Suprapubic skin (tissue), 4 donors: ENCODE data around the gene ZNF648. TPM values are rescaled to one million over a fixed set of nuclear protein-coding genes. Genes with fewer than 3 reads are reported as not detected.

ENCODE experiments used
- DNase-seq, 2 donors: peaks; one replicate each; pipeline ENCODE4 v3.0.0-alpha.2; 2019; ENCODE audit warnings: low spot score in 2 of 2
- H3K27ac ChIP-seq: fragments of 200-600 bp; sonication (generic); one replicate; pipeline ENCODE4 v1.5.1; 2019
- H3K27me3 ChIP-seq: fragments of 200-600 bp; sonication (generic); one replicate; pipeline ENCODE4 v1.5.1; 2019
- H3K36me3 ChIP-seq: fragments of 200-600 bp; sonication (generic); one replicate; pipeline ENCODE4 v1.5.1; 2019
- H3K4me1 ChIP-seq: fragments of 200-600 bp; sonication (generic); one replicate; pipeline ENCODE4 v1.5.1; 2019
- H3K4me3 ChIP-seq: fragments of 200-600 bp; sonication (generic); one replicate; pipeline ENCODE4 v1.5.1; 2019; ENCODE audit warnings: mild to moderate bottlenecking
- H3K9me3 ChIP-seq: fragments of 200-600 bp; sonication (generic); one replicate; pipeline ENCODE4 v1.5.1; 2019
- CTCF ChIP-seq, 2 donors: fragments of 200-600 bp in 1 of 2; fragments of 450-650 bp in 1 of 2; sonication (generic) in 1 of 2; IDR thresholded peaks; one replicate each; pipeline ENCODE4 v1.5.1; 2016 to 2019; ENCODE audit warnings: antibody characterized with exemption in 2 of 2, mild to moderate bottlenecking in 1 of 2, moderate library complexity in 1 of 2
- EP300 ChIP-seq: sonication (generic); formaldehyde crosslinking; IDR thresholded peaks from one replicate; pipeline ENCODE4 v1.6.1; 2017; ENCODE audit warnings: antibody characterized with exemption
- POLR2A ChIP-seq, 2 donors: fragments of 450-650 bp; IDR thresholded peaks; one replicate each; pipeline ENCODE4 v1.6.1; 2017; ENCODE audit warnings: antibody characterized with exemption in 2 of 2, mild to moderate bottlenecking in 2 of 2, moderate library complexity in 2 of 2
- POLR2AphosphoS5 ChIP-seq, 3 donors: sonication (generic); formaldehyde crosslinking; IDR thresholded peaks; one replicate each; pipeline ENCODE4 v1.6.1; 2017; ENCODE audit warnings: antibody characterized with exemption in 3 of 3
- WGBS: methylation state at CpG from one replicate; pipeline ENCODE4 v1.1.5; 2018; 5-methylcytosine and 5-hydroxymethylcytosine counted together
- total RNA-seq, 4 donors: library from RNA; depleted of rRNA; stranded (reverse); fragments of >200 nt; gene quantifications; one replicate each; pipeline ENCODE4 v1.1.0, GENCODE V29; 2016

ZNF648 gene
- total RNA-seq, 4 donors from 2014 or later, result 0.13 to 0.89 (median 0.23) TPM; not detected in 1

GRCh38 chr1:182092336-182092735 lies 30.8 kb upstream of the ZNF648 start:
- Histone ChIP-seq H3K27me3 (no peaks in the 10 kb centered on the region), H3K4me1 (peaks cover 34% of the 10 kb centered on the region), H3K27ac (no peak overlapping the region)

GRCh38 chr1:182091083-182091482 lies 29.6 kb upstream of the ZNF648 start:
- H3K27me3 ChIP-seq, result no peaks in the 10 kb centered on the region
- no peak overlapping the region for H3K27ac ChIP-seq
- TF ChIP-seq POLR2A (IDR thresholded peaks at IDR 0.05), result no peak
- TF ChIP-seq POLR2AphosphoS5 (IDR thresholded peaks at IDR 0.05), result no peak
- no peak for TF ChIP-seq EP300
- TF ChIP-seq CTCF (IDR thresholded peaks at IDR 0.05), result no peak
- DNase-seq, result no peak
- no peaks in the 10 kb centered on the region for H3K9me3 ChIP-seq
- no peaks in the 10 kb centered on the region for H3K36me3 ChIP-seq
- H3K4me1 ChIP-seq, result peaks cover 39% of the 10 kb centered on the region
- 50% methylated on average over 1 of the region's 2 CpGs for WGBS
- H3K4me3 ChIP-seq, result no peak overlapping the region

More at GRCh38 chr1:182092336-182092735, 30.8 kb upstream of the ZNF648 start:
- no peak for DNase-seq
- WGBS, result 94% methylated on average over 5 of the region's 5 CpGs
- no peaks in the 10 kb centered on the region for H3K9me3 ChIP-seq
- no peak overlapping the region for H3K4me3 ChIP-seq
- no peaks in the 10 kb centered on the region for H3K36me3 ChIP-seq
- TF ChIP-seq POLR2A (IDR thresholded peaks at IDR 0.05), result no peak
- TF ChIP-seq POLR2AphosphoS5 (IDR thresholded peaks at IDR 0.05), result no peak
- no peak for TF ChIP-seq EP300

GRCh38 chr1:182087719-182088350 lies 26.3 kb upstream of the ZNF648 start:
- H3K27ac ChIP-seq, result peak overlapping the region; percentile 79
- no peak overlapping the region for H3K4me3 ChIP-seq
- no peaks in the 10 kb centered on the region for H3K36me3 ChIP-seq
- H3K9me3 ChIP-seq, result no peaks in the 10 kb centered on the region
- WGBS, result 64% methylated on average over 5 of the region's 6 CpGs
- no peaks in the 10 kb centered on the region for H3K27me3 ChIP-seq
- peaks cover 46% of the 10 kb centered on the region for H3K4me1 ChIP-seq
- DNase-seq, result peak in 1 of 2 donors; percentile 78
- TF ChIP-seq POLR2AphosphoS5 (IDR thresholded peaks at IDR 0.05) (peak in 1 of 3 donors; percentile 49), CTCF (IDR thresholded peaks at IDR 0.05) (no peak)

- DNase-seq, result no peak
- H3K27ac ChIP-seq, result peak overlapping the region; percentile 79
- H3K4me3 ChIP-seq, result no peak overlapping the region
- no peaks in the 10 kb centered on the region for H3K9me3 ChIP-seq
- H3K27me3 ChIP-seq, result no peaks in the 10 kb centered on the region
- WGBS, result 55% methylated on average over 2 of the region's 2 CpGs
- H3K36me3 ChIP-seq, result no peaks in the 10 kb centered on the region
- H3K4me1 ChIP-seq, result peaks cover 46% of the 10 kb centered on the region
- TF ChIP-seq CTCF (IDR thresholded peaks at IDR 0.05), result no peak
- TF ChIP-seq POLR2A (IDR thresholded peaks at IDR 0.05), result no peak
- TF ChIP-seq POLR2AphosphoS5 (IDR thresholded peaks at IDR 0.05), result no peak
- TF ChIP-seq EP300, result no peak
These were observed 25.8 kb upstream of the ZNF648 start for GRCh38 chr1:182087304-182087703.

- 92% methylated on average over 7 of the region's 7 CpGs for WGBS
- Histone ChIP-seq H3K36me3 (no peaks in the 10 kb centered on the region), H3K4me3 (no peak overlapping the region), H3K27ac (peak overlapping the region; percentile 79), H3K4me1 (peaks cover 46% of the 10 kb centered on the region), H3K9me3 (no peaks in the 10 kb centered on the region), H3K27me3 (no peaks in the 10 kb centered on the region)
- DNase-seq, result no peak
- TF ChIP-seq CTCF (IDR thresholded peaks at IDR 0.05) (no peak), EP300 (no peak), POLR2AphosphoS5 (IDR thresholded peaks at IDR 0.05) (no peak), POLR2A (IDR thresholded peaks at IDR 0.05) (no peak)
These were observed 25.1 kb upstream of the ZNF648 start for GRCh38 chr1:182086620-182087019.
